Measurements from ENCODE around the gene KCNIP4. TPM values are rescaled to one million over a fixed set of nuclear protein-coding genes. Genes with fewer than 3 reads are reported as not detected.

Gene KCNIP4
- total RNA-seq, 1 donor from 2014 or later = not detected

GRCh38 chr4:21347142-21347541 lies 601.4 kb downstream of the KCNIP4 start:
- no peaks in the 10 kb centered on the region for H3K27me3 ChIP-seq
- DNase-seq = no peak
- no peak for ATAC-seq
- peaks cover 5% of the 10 kb centered on the region for H3K9me3 ChIP-seq
- no peak for TF ChIP-seq CTCF (IDR thresholded peaks at IDR 0.05)
- intact Hi-C loops (cut with DNase I) = no loop called here
- no peak overlapping the region for H3K27ac ChIP-seq
- H3K36me3 ChIP-seq = no peaks in the 10 kb centered on the region
- H3K4me1 ChIP-seq = no peaks in the 10 kb centered on the region
- no peak overlapping the region for H3K4me3 ChIP-seq

- Histone ChIP-seq H3K4me1 (no peaks in the 10 kb centered on the region), H3K9me3 (peaks cover 9% of the 10 kb centered on the region), H3K4me3 (no peak overlapping the region), H3K27ac (no peak overlapping the region), H3K27me3 (no peaks in the 10 kb centered on the region), H3K36me3 (no peaks in the 10 kb centered on the region)
- no peak for TF ChIP-seq CTCF (IDR thresholded peaks at IDR 0.05)
- DNase-seq = no peak
- no peak for ATAC-seq
- intact Hi-C loops (cut with DNase I) = no loop called here
Observed at GRCh38 chr4:21327976-21328700, 620.4 kb downstream of the KCNIP4 start.

- intact Hi-C loops (cut with DNase I) = no loop called here
- Histone ChIP-seq H3K4me3 (no peak overlapping the region), H3K9me3 (peaks cover 9% of the 10 kb centered on the region), H3K36me3 (no peaks in the 10 kb centered on the region), H3K27ac (no peak overlapping the region), H3K27me3 (no peaks in the 10 kb centered on the region), H3K4me1 (no peaks in the 10 kb centered on the region)
- ATAC-seq (no peak), DNase-seq (no peak)
- no peak for TF ChIP-seq CTCF (IDR thresholded peaks at IDR 0.05)
Observed at GRCh38 chr4:21320034-21320433, 628.5 kb downstream of the KCNIP4 start.

- no peaks in the 10 kb centered on the region for H3K4me1 ChIP-seq
- no peaks in the 10 kb centered on the region for H3K36me3 ChIP-seq
- no peak overlapping the region for H3K27ac ChIP-seq
- ATAC-seq (no peak), DNase-seq (no peak)
- H3K4me3 ChIP-seq = no peak overlapping the region
- TF ChIP-seq CTCF (IDR thresholded peaks at IDR 0.05) = no peak
- no peaks in the 10 kb centered on the region for H3K9me3 ChIP-seq
- no peaks in the 10 kb centered on the region for H3K27me3 ChIP-seq
- intact Hi-C loops (cut with DNase I) = no loop called here
Observed at GRCh38 chr4:21307709-21308108, 640.9 kb downstream of the KCNIP4 start.

GRCh38 chr4:21304540-21304887 lies 644.1 kb downstream of the KCNIP4 start:
- H3K9me3 ChIP-seq = no peaks in the 10 kb centered on the region
- DNase-seq (no peak), ATAC-seq (no peak)
- no peaks in the 10 kb centered on the region for H3K4me1 ChIP-seq
- no peak overlapping the region for H3K4me3 ChIP-seq
- H3K36me3 ChIP-seq = no peaks in the 10 kb centered on the region
- intact Hi-C loops (cut with DNase I) = no loop called here
- no peak overlapping the region for H3K27ac ChIP-seq
- no peaks in the 10 kb centered on the region for H3K27me3 ChIP-seq
- no peak for TF ChIP-seq CTCF (IDR thresholded peaks at IDR 0.05)

GRCh38 chr4:21290562-21290961 lies 658.0 kb downstream of the KCNIP4 start:
- no peak for TF ChIP-seq CTCF (IDR thresholded peaks at IDR 0.05)
- Histone ChIP-seq H3K27me3 (no peaks in the 10 kb centered on the region), H3K27ac (no peak overlapping the region), H3K9me3 (no peaks in the 10 kb centered on the region), H3K4me3 (no peak overlapping the region), H3K36me3 (no peaks in the 10 kb centered on the region), H3K4me1 (no peaks in the 10 kb centered on the region)
- no peak for DNase-seq
- ATAC-seq = no peak
- intact Hi-C loops (cut with DNase I) = no loop called here

Data from upper lobe of right lung (tissue), 1 donor.